Measurements from ENCODE around the gene EFCAB7. TPM values are rescaled to one million over a fixed set of nuclear protein-coding genes. Genes with fewer than 3 reads are reported as not detected.

Gene EFCAB7
- total and polyA plus RNA-seq, 12 donors: 2.5 to 16.7 (median 6.3) TPM

DNA sequence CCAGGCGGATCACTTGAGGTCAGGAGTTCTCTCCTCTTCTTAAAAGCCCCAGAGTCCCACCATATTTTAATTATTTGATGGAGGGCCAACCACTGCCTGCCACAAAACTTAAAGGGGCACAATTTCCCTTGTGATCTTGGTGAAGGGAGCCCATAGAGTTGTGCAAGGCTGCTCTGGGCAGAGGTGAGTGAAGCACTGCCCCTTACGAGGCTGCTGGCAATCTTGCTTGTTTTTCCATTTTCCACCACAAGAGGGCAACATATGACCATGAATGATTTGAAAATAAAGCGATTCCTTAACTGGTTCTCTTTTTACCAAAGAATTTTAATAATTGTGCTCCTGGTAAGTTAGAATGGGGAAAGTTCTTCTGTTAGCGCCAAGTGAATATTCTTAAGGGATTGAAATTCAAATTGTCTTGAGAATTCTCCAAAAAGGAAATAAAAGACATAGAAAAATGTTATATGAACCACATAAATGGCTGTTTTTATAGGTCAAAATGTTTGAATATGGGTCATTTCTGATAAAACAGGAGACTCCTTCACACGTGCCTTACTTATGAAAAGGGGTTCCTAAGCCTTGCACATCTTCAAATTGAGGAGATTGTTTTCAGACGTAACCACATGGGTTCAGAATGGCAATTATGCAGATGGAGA lies 92.6 kb downstream of the EFCAB7 start:
- H3K27me3 ChIP-seq: no peaks in the 10 kb centered on the region
- 23 to 37% (median 35%) methylated on average over 5 to 6 of the region's 6 CpGs for WGBS, 4 donors
- H3K27ac ChIP-seq: no peak overlapping the region
- peak; percentile 54 to 81 (median 71) for DNase-seq
- no peaks in the 10 kb centered on the region for H3K9me3 ChIP-seq (replicated peaks in 1 of 3)
- H3K4me1 ChIP-seq (replicated peaks in 1 of 2): peaks cover 6 to 9% of the 10 kb centered on the region in 2 donors
- TF ChIP-seq, protein P1, sequence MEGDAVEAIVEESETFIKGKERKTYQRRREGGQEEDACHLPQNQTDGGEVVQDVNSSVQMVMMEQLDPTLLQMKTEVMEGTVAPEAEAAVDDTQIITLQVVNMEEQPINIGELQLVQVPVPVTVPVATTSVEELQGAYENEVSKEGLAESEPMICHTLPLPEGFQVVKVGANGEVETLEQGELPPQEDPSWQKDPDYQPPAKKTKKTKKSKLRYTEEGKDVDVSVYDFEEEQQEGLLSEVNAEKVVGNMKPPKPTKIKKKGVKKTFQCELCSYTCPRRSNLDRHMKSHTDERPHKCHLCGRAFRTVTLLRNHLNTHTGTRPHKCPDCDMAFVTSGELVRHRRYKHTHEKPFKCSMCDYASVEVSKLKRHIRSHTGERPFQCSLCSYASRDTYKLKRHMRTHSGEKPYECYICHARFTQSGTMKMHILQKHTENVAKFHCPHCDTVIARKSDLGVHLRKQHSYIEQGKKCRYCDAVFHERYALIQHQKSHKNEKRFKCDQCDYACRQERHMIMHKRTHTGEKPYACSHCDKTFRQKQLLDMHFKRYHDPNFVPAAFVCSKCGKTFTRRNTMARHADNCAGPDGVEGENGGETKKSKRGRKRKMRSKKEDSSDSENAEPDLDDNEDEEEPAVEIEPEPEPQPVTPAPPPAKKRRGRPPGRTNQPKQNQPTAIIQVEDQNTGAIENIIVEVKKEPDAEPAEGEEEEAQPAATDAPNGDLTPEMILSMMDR (IDR thresholded peaks at IDR 0.05): peak; percentile 75 to 86 (median 79)
- no peak for TF ChIP-seq POLR2A (IDR thresholded peaks at IDR 0.05)
- H3K4me3 ChIP-seq: no peak overlapping the region
- no peaks in the 10 kb centered on the region for H3K36me3 ChIP-seq (replicated peaks in 1 of 2)
- intact Hi-C loops (cut with DNase I): no loop called here

DNA sequence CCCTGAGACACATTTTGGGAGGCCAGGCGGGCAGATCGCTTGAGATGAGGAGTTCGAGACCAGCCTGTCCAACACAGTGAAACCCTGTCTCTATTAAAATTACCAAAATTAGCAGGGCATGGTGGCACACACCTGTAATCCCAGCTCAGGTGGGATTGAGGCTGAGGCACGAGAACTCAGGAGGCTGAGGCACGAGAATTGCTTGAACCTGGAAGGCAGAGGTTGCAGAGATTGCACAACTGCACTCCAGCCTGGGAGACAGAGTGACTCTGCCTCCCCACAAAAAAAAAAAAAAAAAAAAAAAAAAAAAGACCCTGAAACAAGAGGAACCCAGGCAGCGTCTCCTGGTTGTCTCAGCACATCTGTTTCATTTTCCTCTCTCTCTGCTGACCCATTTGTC lies 94.1 kb downstream of the EFCAB7 start:
- WGBS, 4 donors: 83 to 95% (median 88%) methylated on average over 5 to 6 of the region's 6 CpGs
- no peak for DNase-seq
- peaks cover 6 to 14% of the 10 kb centered on the region in 2 donors for H3K4me1 ChIP-seq (replicated peaks in 1 of 2)
- no peaks in the 10 kb centered on the region for H3K36me3 ChIP-seq (replicated peaks in 1 of 2)
- no peaks in the 10 kb centered on the region for H3K9me3 ChIP-seq (replicated peaks in 1 of 3)
- H3K4me3 ChIP-seq: no peak overlapping the region
- no peak for TF ChIP-seq POLR2A (IDR thresholded peaks at IDR 0.05)
- TF ChIP-seq, protein P1 (IDR thresholded peaks at IDR 0.05): no peak
- intact Hi-C loops (cut with DNase I): no loop called here
- no peak overlapping the region for H3K27ac ChIP-seq
- no peaks in the 10 kb centered on the region for H3K27me3 ChIP-seq

DNA sequence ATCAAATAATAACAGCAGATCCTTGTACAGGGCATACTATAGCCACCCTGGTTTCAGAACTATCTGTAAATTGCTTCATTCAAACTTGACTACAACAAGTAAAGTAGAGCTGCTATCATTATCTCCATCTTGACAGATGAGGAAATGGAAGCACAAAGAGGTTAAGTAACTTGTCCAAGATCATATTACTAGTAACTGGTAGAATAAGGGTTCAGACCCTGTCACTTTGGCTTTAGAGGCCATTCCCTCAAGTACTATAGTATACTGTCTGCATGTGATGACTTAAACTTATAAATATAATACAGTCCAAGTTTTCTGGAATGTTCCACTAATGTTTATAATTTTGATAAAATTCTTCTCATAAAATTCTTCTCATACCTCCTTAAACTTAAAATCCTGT lies 94.7 kb downstream of the EFCAB7 start:
- intact Hi-C loops (cut with DNase I): no loop called here
- TF ChIP-seq POLR2A (IDR thresholded peaks at IDR 0.05): no peak
- TF ChIP-seq, protein P1 (IDR thresholded peaks at IDR 0.05): no peak
- no peak overlapping the region for H3K27ac ChIP-seq
- H3K4me3 ChIP-seq: no peak overlapping the region
- H3K4me1 ChIP-seq (replicated peaks in 1 of 2): peaks cover 6 to 14% of the 10 kb centered on the region in 2 donors
- no peaks in the 10 kb centered on the region for H3K27me3 ChIP-seq
- no peaks in the 10 kb centered on the region for H3K36me3 ChIP-seq (replicated peaks in 1 of 2)
- no peak for DNase-seq
- no peaks in the 10 kb centered on the region for H3K9me3 ChIP-seq (replicated peaks in 1 of 3)

DNA sequence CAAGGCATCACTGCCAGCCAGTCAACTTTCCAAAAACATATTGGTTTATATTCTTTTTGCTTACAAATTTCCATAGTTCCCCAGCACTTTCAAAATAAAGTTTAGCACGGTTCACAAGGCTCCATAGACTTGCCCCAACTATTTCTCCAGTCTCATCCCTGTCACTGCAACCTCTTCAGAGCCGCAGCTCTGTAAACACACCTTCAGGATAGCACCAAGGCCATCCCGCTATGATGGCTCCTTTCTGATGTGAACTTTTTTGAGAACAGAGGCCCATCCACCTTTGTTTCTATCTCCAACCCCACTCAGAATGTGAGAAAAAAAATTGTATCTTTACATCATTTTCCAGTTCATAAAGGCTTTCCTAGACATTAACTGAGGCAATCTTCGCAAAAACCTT lies 96.2 kb downstream of the EFCAB7 start:
- WGBS, 4 donors: 87 to 100% (median 95%) methylated on average over 4 of the region's 4 CpGs
- H3K36me3 ChIP-seq (replicated peaks in 1 of 2): no peaks in the 10 kb centered on the region
- H3K27me3 ChIP-seq: no peaks in the 10 kb centered on the region
- no peak for DNase-seq
- H3K4me3 ChIP-seq: no peak overlapping the region
- peaks cover 6 to 19% of the 10 kb centered on the region in 2 donors for H3K4me1 ChIP-seq (replicated peaks in 1 of 2)
- intact Hi-C loops (cut with DNase I): no loop called here
- H3K27ac ChIP-seq: no peak overlapping the region
- H3K9me3 ChIP-seq (replicated peaks in 1 of 3): no peaks in the 10 kb centered on the region
- TF ChIP-seq, protein P1 (IDR thresholded peaks at IDR 0.05): no peak
- TF ChIP-seq POLR2A (IDR thresholded peaks at IDR 0.05): no peak
